ENCODE measurements around the gene MEI4.
"Not testable (repeated sequence)": the region's sequence is repeated elsewhere in the genome, so short reads cannot be mapped to it uniquely, and the experiment has no call there.

- TF ChIP-seq CTCF, POLR2AphosphoS5, POLR2A (IDR thresholded peaks at IDR 0.05): not testable (repeated sequence)
Observed at GRCh38 chr6:77752156-77752555, 99.3 kb downstream of the MEI4 start.

All from prostate gland (tissue), 2 donors.